Neural cell (in vitro differentiated cells): Measurements from ENCODE around the gene APOBEC3A. TPM values are rescaled to one million over a fixed set of nuclear protein-coding genes. Genes with fewer than 3 reads are reported as not detected.

Experiments
- H2AFZ ChIP-seq: fragments of 200-600, 300-800 bp; sonication (generic), shearing (Covaris generic); 2 replicates; pipeline ENCODE4 v1.6.0; 2014; ENCODE audit warnings: low read depth, mild to moderate bottlenecking, antibody characterized with exemption, low read length, moderate library complexity
- H3F3A ChIP-seq: fragments of 200-600 bp; shearing (Covaris generic); 2 replicates; pipeline ENCODE4 v1.6.1; 2016; ENCODE audit warnings: mild to moderate bottlenecking, moderate library complexity, mixed read lengths, antibody characterized with exemption, low read length; ENCODE audit not compliant: insufficient read depth, poor library complexity, severe bottlenecking
- H3K27ac ChIP-seq: fragments of 200-600, 300-800 bp; sonication (generic), shearing (Covaris generic); 2 replicates; pipeline ENCODE4 v1.5.1; 2014; ENCODE audit warnings: mild to moderate bottlenecking, low read length, moderate library complexity
- H3K27me3 ChIP-seq: fragments of 300-800, 200-600 bp; sonication (generic), shearing (Covaris generic); 2 replicates; pipeline ENCODE4 v1.6.0; 2014; ENCODE audit warnings: mild to moderate bottlenecking, low read depth, low read length, moderate library complexity; ENCODE audit not compliant: insufficient read depth
- H3K36me3 ChIP-seq: fragments of 300-800, 200-600 bp; sonication (generic), shearing (Covaris generic); 2 replicates; pipeline ENCODE4 v1.5.1; 2014; ENCODE audit warnings: mild to moderate bottlenecking, antibody characterized with exemption, low read length, moderate library complexity; ENCODE audit not compliant: insufficient read depth
- H3K4me2 ChIP-seq: fragments of 300-800, 200-600 bp; sonication (generic), shearing (Covaris generic); 2 replicates; pipeline ENCODE4 v1.6.0; 2014; ENCODE audit warnings: mild to moderate bottlenecking, low read length
- H3K4me3 ChIP-seq: fragments of 300-800, 200-600 bp; sonication (generic), shearing (Covaris generic); 2 replicates; pipeline ENCODE4 v1.5.1; 2014; ENCODE audit warnings: mild to moderate bottlenecking, low read length, moderate library complexity
- H3K79me2 ChIP-seq: fragments of 200-600 bp; shearing (Covaris generic); replicated peaks from 2 replicates; pipeline ENCODE4 v1.6.0; 2014; ENCODE audit warnings: mild to moderate bottlenecking, low read length, moderate library complexity; ENCODE audit not compliant: insufficient read depth
- H3K9ac ChIP-seq: fragments of 300-800, 200-600 bp; sonication (generic), shearing (Covaris generic); 2 replicates; pipeline ENCODE4 v1.6.1; 2016; ENCODE audit warnings: mild to moderate bottlenecking, low read length, mixed read lengths
- H3K9me2 ChIP-seq: fragments of 200-600 bp; shearing (Covaris generic); 2 replicates; pipeline ENCODE4 v1.6.1; 2016; ENCODE audit warnings: mild to moderate bottlenecking, low read length, mixed read lengths; ENCODE audit not compliant: insufficient read depth
- H3K9me3 ChIP-seq: fragments of 200-600, 300-800 bp; sonication (generic), shearing (Covaris generic); 2 replicates; pipeline ENCODE4 v1.6.1; 2016; ENCODE audit warnings: mild to moderate bottlenecking, mixed run types, low read length, moderate library complexity, mixed read lengths
- H4K20me1 ChIP-seq: fragments of 200-600 bp; shearing (Covaris generic); 2 replicates; pipeline ENCODE4 v1.6.1; 2016; ENCODE audit warnings: mild to moderate bottlenecking, mixed run types; ENCODE audit not compliant: insufficient read depth
- CTCF ChIP-seq: fragments of 450-650 bp; IDR thresholded peaks from 2 replicates; pipeline ENCODE4 v1.5.1; 2014; ENCODE audit warnings: antibody characterized with exemption, mild to moderate bottlenecking, moderate library complexity; ENCODE audit not compliant: poor library complexity, severe bottlenecking
- EP300 ChIP-seq: fragments of 450-650 bp; conservative IDR thresholded peaks from 2 replicates; pipeline ENCODE4 v1.6.1; 2014; ENCODE audit warnings: antibody characterized with exemption, mild to moderate bottlenecking, moderate library complexity; ENCODE audit not compliant: poor library complexity, severe bottlenecking
- EZH2 ChIP-seq: fragments of 200-600, 300-800 bp; shearing (Covaris generic), sonication (generic); IDR thresholded peaks from 2 replicates; pipeline ENCODE4 v1.6.1; 2014; ENCODE audit warnings: antibody characterized with exemption, low read length, borderline replicate concordance, mild to moderate bottlenecking; ENCODE audit not compliant: insufficient read depth, poor library complexity, severe bottlenecking
- MXI1 ChIP-seq: fragments of 450-650 bp; conservative IDR thresholded peaks from 2 replicates; pipeline ENCODE4 v1.6.1; 2014; ENCODE audit warnings: antibody characterized with exemption, mild to moderate bottlenecking; ENCODE audit not compliant: poor library complexity, severe bottlenecking
- POLR2AphosphoS5 ChIP-seq: IDR thresholded peaks from 2 replicates; pipeline ENCODE4 v1.6.1; 2012
- RAD21 ChIP-seq: fragments of 450-650 bp; conservative IDR thresholded peaks from 2 replicates; pipeline ENCODE4 v1.6.1; 2014; ENCODE audit warnings: antibody characterized with exemption, mild to moderate bottlenecking, moderate library complexity
- REST ChIP-seq: IDR thresholded peaks from 2 replicates; pipeline ENCODE4 v1.6.1; 2012; ENCODE audit warnings: borderline replicate concordance
- SMC3 ChIP-seq: fragments of 450-650 bp; conservative IDR thresholded peaks from 2 replicates; pipeline ENCODE4 v1.6.1; 2014; ENCODE audit warnings: antibody characterized with exemption, mild to moderate bottlenecking, moderate library complexity; ENCODE audit not compliant: poor library complexity
- TAF1 ChIP-seq: IDR thresholded peaks from 2 replicates; pipeline ENCODE4 v1.6.1; 2012; ENCODE audit warnings: low read depth
- polyA plus RNA-seq: library from polyadenylated mRNA; depleted of rRNA; stranded (reverse); fragments of >200 nt; gene quantifications from 2 replicates; pipeline ENCODE4 v1.2.3, GENCODE V29; 2014

APOBEC3A gene
- polyA plus RNA-seq, 1 donor from 2014 or later = not detected

GRCh38 chr22:38970551-38970950 lies 13.1 kb downstream of the APOBEC3A start:
- H3K9me2 ChIP-seq = no peaks in the 10 kb centered on the region
- H3F3A ChIP-seq = no peaks in the 10 kb centered on the region
- no peak overlapping the region for H3K9ac ChIP-seq
- no peak overlapping the region for H3K4me2 ChIP-seq
- H2AFZ ChIP-seq = no peak overlapping the region
- H3K79me2 ChIP-seq = no peaks in the 10 kb centered on the region
- no peak overlapping the region for H3K4me3 ChIP-seq
- TF ChIP-seq POLR2AphosphoS5 (no peak), CTCF (no peak), MXI1 (no peak), RAD21 (no peak), EP300 (no peak), REST (no peak), EZH2 (no peak)
- no peaks in the 10 kb centered on the region for H3K36me3 ChIP-seq
- H3K27ac ChIP-seq = no peak overlapping the region
- no peaks in the 10 kb centered on the region for H4K20me1 ChIP-seq
- no peaks in the 10 kb centered on the region for H3K9me3 ChIP-seq
- H3K27me3 ChIP-seq = no peaks in the 10 kb centered on the region

- no peak overlapping the region for H3K4me2 ChIP-seq
- H4K20me1 ChIP-seq = no peaks in the 10 kb centered on the region
- H3F3A ChIP-seq = no peaks in the 10 kb centered on the region
- no peaks in the 10 kb centered on the region for H3K9me2 ChIP-seq
- H3K9ac ChIP-seq = no peak overlapping the region
- H3K36me3 ChIP-seq = no peaks in the 10 kb centered on the region
- H3K9me3 ChIP-seq = no peaks in the 10 kb centered on the region
- H3K27me3 ChIP-seq = no peaks in the 10 kb centered on the region
- no peak overlapping the region for H2AFZ ChIP-seq
- TF ChIP-seq TAF1 (no peak), EZH2 (no peak)
- no peak overlapping the region for H3K27ac ChIP-seq
- H3K4me3 ChIP-seq = no peak overlapping the region
- H3K79me2 ChIP-seq = no peaks in the 10 kb centered on the region
Observed at GRCh38 chr22:38971202-38971601, 13.8 kb downstream of the APOBEC3A start.

GRCh38 chr22:38971791-38972190 lies 14.4 kb downstream of the APOBEC3A start:
- H3K9me3 ChIP-seq = no peaks in the 10 kb centered on the region
- no peaks in the 10 kb centered on the region for H3F3A ChIP-seq
- H3K9me2 ChIP-seq = no peaks in the 10 kb centered on the region
- no peak overlapping the region for H3K4me2 ChIP-seq
- no peak overlapping the region for H3K27ac ChIP-seq
- no peak overlapping the region for H3K9ac ChIP-seq
- no peak overlapping the region for H3K4me3 ChIP-seq
- no peak overlapping the region for H2AFZ ChIP-seq
- no peaks in the 10 kb centered on the region for H3K27me3 ChIP-seq
- H3K79me2 ChIP-seq = no peaks in the 10 kb centered on the region
- no peaks in the 10 kb centered on the region for H3K36me3 ChIP-seq
- H4K20me1 ChIP-seq = no peaks in the 10 kb centered on the region
- no peak for TF ChIP-seq POLR2AphosphoS5
- TF ChIP-seq SMC3 = no peak
- no peak for TF ChIP-seq EP300
- TF ChIP-seq TAF1 = no peak
- no peak for TF ChIP-seq EZH2
- no peak for TF ChIP-seq CTCF
- no peak for TF ChIP-seq RAD21
- TF ChIP-seq REST = no peak
- no peak for TF ChIP-seq MXI1
